ENCODE results near the gene OTUB2. TPM values are rescaled to one million over a fixed set of nuclear protein-coding genes. Genes with fewer than 3 reads are reported as not detected.

Gene OTUB2
- total and polyA plus RNA-seq, 4 donors: 0.28 to 0.92 (median 0.63) TPM

DNA sequence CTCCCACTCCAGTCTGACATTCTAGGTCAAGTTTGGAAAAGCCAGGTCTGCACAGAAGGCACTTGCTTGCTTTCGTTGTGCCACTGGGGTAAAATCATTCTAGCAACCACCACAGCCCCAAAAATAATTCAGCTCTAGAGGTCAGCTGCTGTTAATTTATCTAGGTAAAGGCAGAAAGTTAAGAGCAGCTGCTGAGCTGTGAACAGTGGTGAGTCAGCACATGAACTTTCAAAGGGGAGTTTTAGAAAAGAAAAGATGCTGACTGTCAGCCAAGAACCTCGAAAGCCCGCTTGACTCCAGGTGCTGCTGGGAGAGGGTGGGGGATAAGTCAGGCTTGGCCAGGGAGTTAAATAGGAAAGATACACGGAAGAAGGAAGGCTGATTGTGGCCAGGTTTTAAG is 16.4 kb upstream of the OTUB2 start:
- WGBS: 65% methylated on average over 4 of the region's 4 CpGs

DNA sequence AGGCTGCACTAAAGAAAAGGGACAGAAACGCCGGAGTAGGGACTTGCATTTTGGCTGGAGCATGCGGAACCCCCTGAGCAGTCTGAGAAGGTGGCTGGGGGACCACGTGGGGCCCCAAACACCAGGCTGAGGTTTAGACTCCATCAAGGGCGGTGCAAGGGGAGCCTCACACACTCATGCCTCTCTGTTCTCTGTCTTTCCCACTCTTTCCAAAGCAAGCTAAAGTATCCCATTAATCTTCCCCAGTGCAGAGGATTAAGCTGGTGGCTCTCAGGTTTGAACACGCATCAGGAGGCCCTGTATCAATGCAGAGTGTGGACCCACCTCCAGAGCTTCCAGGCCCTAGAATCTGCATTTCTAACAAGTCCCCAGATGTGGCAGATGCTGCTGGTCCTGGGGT is 15.5 kb upstream of the OTUB2 start:
- H3K27ac ChIP-seq (ENCODE audit: low read depth in 1 of 2, low read length in 2 of 2): no peak overlapping the region
- WGBS: 87% methylated on average over 6 of the region's 6 CpGs
- H3K27me3 ChIP-seq (ENCODE audit: control insufficient read depth in 4 of 4, insufficient read depth in 4 of 4, low read length in 3 of 4): no peaks in the 10 kb centered on the region
- DNase-seq (ENCODE audit: low spot score): no peak
- H3K9me3 ChIP-seq (ENCODE audit: control insufficient read depth in 4 of 4, low read length in 3 of 4): no peaks in the 10 kb centered on the region
- no peak for TF ChIP-seq JUND (IDR thresholded peaks at IDR 0.05)
- no peak for TF ChIP-seq YY1 (IDR thresholded peaks at IDR 0.05)
- TF ChIP-seq, protein P1, sequence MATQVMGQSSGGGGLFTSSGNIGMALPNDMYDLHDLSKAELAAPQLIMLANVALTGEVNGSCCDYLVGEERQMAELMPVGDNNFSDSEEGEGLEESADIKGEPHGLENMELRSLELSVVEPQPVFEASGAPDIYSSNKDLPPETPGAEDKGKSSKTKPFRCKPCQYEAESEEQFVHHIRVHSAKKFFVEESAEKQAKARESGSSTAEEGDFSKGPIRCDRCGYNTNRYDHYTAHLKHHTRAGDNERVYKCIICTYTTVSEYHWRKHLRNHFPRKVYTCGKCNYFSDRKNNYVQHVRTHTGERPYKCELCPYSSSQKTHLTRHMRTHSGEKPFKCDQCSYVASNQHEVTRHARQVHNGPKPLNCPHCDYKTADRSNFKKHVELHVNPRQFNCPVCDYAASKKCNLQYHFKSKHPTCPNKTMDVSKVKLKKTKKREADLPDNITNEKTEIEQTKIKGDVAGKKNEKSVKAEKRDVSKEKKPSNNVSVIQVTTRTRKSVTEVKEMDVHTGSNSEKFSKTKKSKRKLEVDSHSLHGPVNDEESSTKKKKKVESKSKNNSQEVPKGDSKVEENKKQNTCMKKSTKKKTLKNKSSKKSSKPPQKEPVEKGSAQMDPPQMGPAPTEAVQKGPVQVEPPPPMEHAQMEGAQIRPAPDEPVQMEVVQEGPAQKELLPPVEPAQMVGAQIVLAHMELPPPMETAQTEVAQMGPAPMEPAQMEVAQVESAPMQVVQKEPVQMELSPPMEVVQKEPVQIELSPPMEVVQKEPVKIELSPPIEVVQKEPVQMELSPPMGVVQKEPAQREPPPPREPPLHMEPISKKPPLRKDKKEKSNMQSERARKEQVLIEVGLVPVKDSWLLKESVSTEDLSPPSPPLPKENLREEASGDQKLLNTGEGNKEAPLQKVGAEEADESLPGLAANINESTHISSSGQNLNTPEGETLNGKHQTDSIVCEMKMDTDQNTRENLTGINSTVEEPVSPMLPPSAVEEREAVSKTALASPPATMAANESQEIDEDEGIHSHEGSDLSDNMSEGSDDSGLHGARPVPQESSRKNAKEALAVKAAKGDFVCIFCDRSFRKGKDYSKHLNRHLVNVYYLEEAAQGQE (IDR thresholded peaks at IDR 0.05): no peak
- no peak for TF ChIP-seq GABPA (IDR thresholded peaks at IDR 0.05 in 1 of 2, conservative IDR thresholded peaks at IDR 0.05 in 1 of 2)
- TF ChIP-seq, protein P2, sequence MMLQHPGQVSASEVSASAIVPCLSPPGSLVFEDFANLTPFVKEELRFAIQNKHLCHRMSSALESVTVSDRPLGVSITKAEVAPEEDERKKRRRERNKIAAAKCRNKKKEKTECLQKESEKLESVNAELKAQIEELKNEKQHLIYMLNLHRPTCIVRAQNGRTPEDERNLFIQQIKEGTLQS (IDR thresholded peaks at IDR 0.05): no peak
- TF ChIP-seq EGR1 (IDR thresholded peaks at IDR 0.05; ENCODE audit: low read depth in 2 of 2): no peak
- TF ChIP-seq TAF1 (conservative IDR thresholded peaks at IDR 0.05): no peak
- H3K36me3 ChIP-seq (ENCODE audit: control insufficient read depth in 4 of 4, insufficient read depth in 3 of 4, low read depth in 1 of 4, low read length in 3 of 4): no peaks in the 10 kb centered on the region
- H3K9ac ChIP-seq (ENCODE audit: low read depth in 1 of 2, low read length in 2 of 2): no peak overlapping the region
- no peak overlapping the region for H3K4me3 ChIP-seq (ENCODE audit: low read depth in 1 of 3, low read length in 3 of 3)
- no peaks in the 10 kb centered on the region for H3K4me1 ChIP-seq (ENCODE audit: control insufficient read depth in 4 of 4, insufficient read depth in 4 of 4, low read length in 3 of 4)

More for the DNA sequence above, 16.4 kb upstream of the OTUB2 start:
- Histone ChIP-seq H3K9me3 (ENCODE audit: control insufficient read depth in 4 of 4, low read length in 3 of 4) (no peaks in the 10 kb centered on the region), H3K9ac (ENCODE audit: low read depth in 1 of 2, low read length in 2 of 2) (no peak overlapping the region), H3K4me1 (ENCODE audit: control insufficient read depth in 4 of 4, insufficient read depth in 4 of 4, low read length in 3 of 4) (no peaks in the 10 kb centered on the region), H3K4me3 (ENCODE audit: low read depth in 1 of 3, low read length in 3 of 3) (no peak overlapping the region), H3K27me3 (ENCODE audit: control insufficient read depth in 4 of 4, insufficient read depth in 4 of 4, low read length in 3 of 4) (no peaks in the 10 kb centered on the region), H3K27ac (ENCODE audit: low read depth in 1 of 2, low read length in 2 of 2) (no peak overlapping the region), H3K36me3 (ENCODE audit: control insufficient read depth in 4 of 4, insufficient read depth in 3 of 4, low read depth in 1 of 4, low read length in 3 of 4) (no peaks in the 10 kb centered on the region)
- no peak for DNase-seq (ENCODE audit: low spot score)
- TF ChIP-seq YY1 (IDR thresholded peaks at IDR 0.05): no peak
- TF ChIP-seq TAF1 (conservative IDR thresholded peaks at IDR 0.05): no peak
- TF ChIP-seq JUND (IDR thresholded peaks at IDR 0.05): no peak
- TF ChIP-seq EGR1 (IDR thresholded peaks at IDR 0.05; ENCODE audit: low read depth in 2 of 2): no peak
- TF ChIP-seq SP1 (IDR thresholded peaks at IDR 0.05): no peak
- TF ChIP-seq, protein P3, sequence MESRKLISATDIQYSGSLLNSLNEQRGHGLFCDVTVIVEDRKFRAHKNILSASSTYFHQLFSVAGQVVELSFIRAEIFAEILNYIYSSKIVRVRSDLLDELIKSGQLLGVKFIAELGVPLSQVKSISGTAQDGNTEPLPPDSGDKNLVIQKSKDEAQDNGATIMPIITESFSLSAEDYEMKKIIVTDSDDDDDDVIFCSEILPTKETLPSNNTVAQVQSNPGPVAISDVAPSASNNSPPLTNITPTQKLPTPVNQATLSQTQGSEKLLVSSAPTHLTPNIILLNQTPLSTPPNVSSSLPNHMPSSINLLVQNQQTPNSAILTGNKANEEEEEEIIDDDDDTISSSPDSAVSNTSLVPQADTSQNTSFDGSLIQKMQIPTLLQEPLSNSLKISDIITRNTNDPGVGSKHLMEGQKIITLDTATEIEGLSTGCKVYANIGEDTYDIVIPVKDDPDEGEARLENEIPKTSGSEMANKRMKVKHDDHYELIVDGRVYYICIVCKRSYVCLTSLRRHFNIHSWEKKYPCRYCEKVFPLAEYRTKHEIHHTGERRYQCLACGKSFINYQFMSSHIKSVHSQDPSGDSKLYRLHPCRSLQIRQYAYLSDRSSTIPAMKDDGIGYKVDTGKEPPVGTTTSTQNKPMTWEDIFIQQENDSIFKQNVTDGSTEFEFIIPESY (IDR thresholded peaks at IDR 0.05): no peak
- TF ChIP-seq, protein P4, sequence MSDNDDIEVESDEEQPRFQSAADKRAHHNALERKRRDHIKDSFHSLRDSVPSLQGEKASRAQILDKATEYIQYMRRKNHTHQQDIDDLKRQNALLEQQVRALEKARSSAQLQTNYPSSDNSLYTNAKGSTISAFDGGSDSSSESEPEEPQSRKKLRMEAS (IDR thresholded peaks at IDR 0.05): no peak
- no peak for TF ChIP-seq HNF4G (IDR thresholded peaks at IDR 0.05)
- no peak for TF ChIP-seq FOXA2 (IDR thresholded peaks at IDR 0.05)
- TF ChIP-seq RXRA (IDR thresholded peaks at IDR 0.05): no peak
